HUES6 (cell line): ENCODE data around the gene TOMM7.
A peak's percentile ranks its signal among the peaks of the same experiment; 100 is the strongest.
"Not testable (repeated sequence)": the region's sequence is repeated elsewhere in the genome, so short reads cannot be mapped to it uniquely, and the experiment has no call there.

Source experiments
- H3K27ac ChIP-seq: 2 replicates; pipeline ENCODE4 v1.7.0; 2013; ENCODE audit warnings: low read depth, mild to moderate bottlenecking, low read length, inconsistent platforms
- H3K27me3 ChIP-seq: 2 replicates; pipeline ENCODE4 v1.6.1; 2013; ENCODE audit warnings: low read length; ENCODE audit not compliant: control insufficient read depth, insufficient read depth
- H3K36me3 ChIP-seq: 2 replicates; pipeline ENCODE4 v1.6.1; 2013; ENCODE audit warnings: low read length; ENCODE audit not compliant: control insufficient read depth, insufficient read depth
- H3K4me1 ChIP-seq: 2 replicates; pipeline ENCODE4 v1.6.1; 2013; ENCODE audit warnings: low read length; ENCODE audit not compliant: control insufficient read depth, insufficient read depth
- H3K4me3 ChIP-seq: 2 replicates; pipeline ENCODE4 v1.5.1; 2013; ENCODE audit warnings: low read depth, low read length
- H3K9ac ChIP-seq: one replicate; pipeline ENCODE4 v1.6.1; 2013; ENCODE audit warnings: mild to moderate bottlenecking, low read length
- H3K9me3 ChIP-seq: 2 replicates; pipeline ENCODE4 v1.6.1; 2013; ENCODE audit warnings: low read depth, low read length; ENCODE audit not compliant: control insufficient read depth, insufficient read depth

The TOMM7 gene

GRCh38 chr7:22853138-22853537, 30.5 kb upstream of the TOMM7 start:
- Histone ChIP-seq H3K9ac (peak overlapping the region; percentile 64), H3K9me3 (no peaks in the 10 kb centered on the region), H3K36me3 (peaks cover 21% of the 10 kb centered on the region), H3K4me1 (peaks cover 43% of the 10 kb centered on the region), H3K27ac (no peak overlapping the region), H3K27me3 (no peaks in the 10 kb centered on the region), H3K4me3 (peak overlapping the region; percentile 58; the same call in 1 of the 2 replicates)

- peaks cover 7% of the 10 kb centered on the region for H3K36me3 ChIP-seq
- H3K27ac ChIP-seq = no peak overlapping the region
- no peaks in the 10 kb centered on the region for H3K27me3 ChIP-seq
- H3K4me1 ChIP-seq = peaks cover 37% of the 10 kb centered on the region
- H3K9ac ChIP-seq = no peak overlapping the region
- H3K9me3 ChIP-seq = no peaks in the 10 kb centered on the region
- H3K4me3 ChIP-seq = no peak overlapping the region
Measured at GRCh38 chr7:22851145-22851544, 28.5 kb upstream of the TOMM7 start.

- H3K27ac ChIP-seq, H3K36me3 ChIP-seq, H3K9ac ChIP-seq, H3K9me3 ChIP-seq, H3K27me3 ChIP-seq, H3K4me3 ChIP-seq: not testable (repeated sequence)
- peaks cover 30% of the 10 kb centered on the region for H3K4me1 ChIP-seq
Measured at GRCh38 chr7:22850394-22850793, 27.7 kb upstream of the TOMM7 start.

GRCh38 chr7:22849662-22850061, 27.0 kb upstream of the TOMM7 start:
- Histone ChIP-seq H3K27me3 (no peaks in the 10 kb centered on the region), H3K9me3 (peaks cover 5% of the 10 kb centered on the region), H3K4me3 (no peak overlapping the region), H3K27ac (no peak overlapping the region), H3K4me1 (peaks cover 25% of the 10 kb centered on the region), H3K36me3 (no peaks in the 10 kb centered on the region), H3K9ac (no peak overlapping the region)

- H3K9ac ChIP-seq = no peak overlapping the region
- no peaks in the 10 kb centered on the region for H3K36me3 ChIP-seq
- H3K4me1 ChIP-seq = peaks cover 25% of the 10 kb centered on the region
- no peak overlapping the region for H3K27ac ChIP-seq
- H3K27me3 ChIP-seq = no peaks in the 10 kb centered on the region
- peaks cover 5% of the 10 kb centered on the region for H3K9me3 ChIP-seq
- H3K4me3 ChIP-seq = no peak overlapping the region
Measured at GRCh38 chr7:22849172-22849571, 26.5 kb upstream of the TOMM7 start.

- no peaks in the 10 kb centered on the region for H3K27me3 ChIP-seq
- no peak overlapping the region for H3K27ac ChIP-seq
- peaks cover 19% of the 10 kb centered on the region for H3K4me1 ChIP-seq
- H3K4me3 ChIP-seq = no peak overlapping the region
- H3K9ac ChIP-seq = no peak overlapping the region
- peaks cover 5% of the 10 kb centered on the region for H3K9me3 ChIP-seq
- no peaks in the 10 kb centered on the region for H3K36me3 ChIP-seq
Measured at GRCh38 chr7:22846961-22847360, 24.3 kb upstream of the TOMM7 start.

GRCh38 chr7:22845221-22845834, 22.7 kb upstream of the TOMM7 start:
- peaks cover 5% of the 10 kb centered on the region for H3K9me3 ChIP-seq
- H3K4me1 ChIP-seq = peaks cover 14% of the 10 kb centered on the region
- H3K9ac ChIP-seq = no peak overlapping the region
- H3K27ac ChIP-seq = no peak overlapping the region
- H3K4me3 ChIP-seq = no peak overlapping the region
- no peaks in the 10 kb centered on the region for H3K36me3 ChIP-seq
- no peaks in the 10 kb centered on the region for H3K27me3 ChIP-seq

GRCh38 chr7:22843681-22844309, 21.1 kb upstream of the TOMM7 start:
- H3K4me1 ChIP-seq = peaks cover 14% of the 10 kb centered on the region
- H3K9ac ChIP-seq = no peak overlapping the region
- no peaks in the 10 kb centered on the region for H3K36me3 ChIP-seq
- no peak overlapping the region for H3K4me3 ChIP-seq
- H3K9me3 ChIP-seq = peaks cover 5% of the 10 kb centered on the region
- H3K27ac ChIP-seq = no peak overlapping the region
- no peaks in the 10 kb centered on the region for H3K27me3 ChIP-seq

- H3K4me3 ChIP-seq = no peak overlapping the region
- no peak overlapping the region for H3K9ac ChIP-seq
- H3K27ac ChIP-seq = no peak overlapping the region
- peaks cover 14% of the 10 kb centered on the region for H3K4me1 ChIP-seq
- H3K36me3 ChIP-seq = no peaks in the 10 kb centered on the region
- no peaks in the 10 kb centered on the region for H3K27me3 ChIP-seq
- peaks cover 5% of the 10 kb centered on the region for H3K9me3 ChIP-seq
Measured at GRCh38 chr7:22842973-22843372, 20.3 kb upstream of the TOMM7 start.

GRCh38 chr7:22842383-22842941, 19.8 kb upstream of the TOMM7 start:
- Histone ChIP-seq H3K4me1 (peaks cover 14% of the 10 kb centered on the region), H3K27ac (peak overlapping the region; percentile 59), H3K9me3 (peaks cover 5% of the 10 kb centered on the region), H3K4me3 (no peak overlapping the region), H3K36me3 (no peaks in the 10 kb centered on the region), H3K27me3 (no peaks in the 10 kb centered on the region), H3K9ac (peak overlapping the region; percentile 17)

- Histone ChIP-seq H3K9me3 (peaks cover 5% of the 10 kb centered on the region), H3K4me3 (no peak overlapping the region), H3K27me3 (no peaks in the 10 kb centered on the region), H3K27ac (peak overlapping the region; percentile 59), H3K4me1 (peaks cover 16% of the 10 kb centered on the region), H3K9ac (peak overlapping the region; percentile 17), H3K36me3 (no peaks in the 10 kb centered on the region)
Measured at GRCh38 chr7:22841954-22842353, 19.3 kb upstream of the TOMM7 start.
